RWPE2 (cell line): Measurements from ENCODE around the gene SOX6.

Source experiments
- ATAC-seq: fragments of 200-7000 bp; cut with Tn5 transposase; 3 replicates; pipeline ENCODE4 v1.9.1; 2021; ENCODE audit warnings: low read depth
- DNase-seq: peaks from one replicate; pipeline ENCODE4 v3.0.0-alpha.2; 2020; ENCODE audit warnings: low spot score
- H3K27ac ChIP-seq: fragments of 450-650 bp; 2 replicates; pipeline ENCODE4 v1.5.1; 2017; ENCODE audit warnings: mild to moderate bottlenecking; ENCODE audit not compliant: poor library complexity, severe bottlenecking
- H3K27me3 ChIP-seq: fragments of 250-450 bp; sonication (Bioruptor Pico); 2 replicates; pipeline ENCODE4 v1.5.1; 2021; ENCODE audit warnings: mild to moderate bottlenecking, moderate library complexity; ENCODE audit not compliant: insufficient read depth, poor library complexity, severe bottlenecking
- H3K36me3 ChIP-seq: fragments of 250-450 bp; sonication (Bioruptor Pico); 2 replicates; pipeline ENCODE4 v1.5.1; 2020; ENCODE audit warnings: low read depth, mild to moderate bottlenecking, moderate library complexity
- H3K4me1 ChIP-seq: fragments of 250-450 bp; sonication (Bioruptor Pico); 2 replicates; pipeline ENCODE4 v1.5.1; 2021; ENCODE audit warnings: mild to moderate bottlenecking, moderate library complexity; ENCODE audit not compliant: insufficient read depth, poor library complexity, severe bottlenecking
- H3K4me3 ChIP-seq: fragments of 250-450 bp; sonication (Bioruptor Pico); 2 replicates; pipeline ENCODE4 v1.5.1; 2021; ENCODE audit warnings: mild to moderate bottlenecking, moderate library complexity; ENCODE audit not compliant: severe bottlenecking
- H3K9me3 ChIP-seq: fragments of 250-450 bp; sonication (Bioruptor Pico); 2 replicates; pipeline ENCODE4 v1.5.1; 2021; ENCODE audit warnings: mild to moderate bottlenecking, moderate library complexity; ENCODE audit not compliant: severe bottlenecking
- TF ChIP-seq, protein P1 (sequence below): fragments of 450-650 bp; IDR thresholded peaks from one replicate; pipeline ENCODE4 v1.5.1; 2017; ENCODE audit warnings: mild to moderate bottlenecking, moderate library complexity; ENCODE audit not compliant: poor library complexity, severe bottlenecking

The SOX6 gene

DNA sequence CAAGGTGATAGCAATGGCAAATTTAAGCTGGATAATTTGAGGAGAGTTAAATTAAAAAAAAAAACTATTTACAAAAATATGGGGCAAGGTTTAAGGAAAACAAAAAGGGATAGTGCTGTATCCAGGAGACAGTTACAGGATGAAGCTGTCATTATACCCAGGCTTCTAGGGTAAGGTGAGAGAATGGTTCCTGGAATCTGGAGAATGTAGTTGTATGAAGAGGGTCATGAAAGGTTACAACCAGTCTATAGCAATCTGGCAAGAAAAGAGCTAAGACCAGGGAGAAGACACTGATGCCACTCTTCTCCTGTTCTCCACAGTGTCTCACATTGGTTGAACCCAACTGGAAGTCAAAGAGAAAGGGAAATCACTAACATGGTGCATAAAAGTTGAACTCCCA is 144.9 kb downstream of the SOX6 start:
- no peaks in the 10 kb centered on the region for H3K27me3 ChIP-seq
- H3K4me1 ChIP-seq, result no peaks in the 10 kb centered on the region
- H3K9me3 ChIP-seq, result no peaks in the 10 kb centered on the region
- TF ChIP-seq, protein P1, sequence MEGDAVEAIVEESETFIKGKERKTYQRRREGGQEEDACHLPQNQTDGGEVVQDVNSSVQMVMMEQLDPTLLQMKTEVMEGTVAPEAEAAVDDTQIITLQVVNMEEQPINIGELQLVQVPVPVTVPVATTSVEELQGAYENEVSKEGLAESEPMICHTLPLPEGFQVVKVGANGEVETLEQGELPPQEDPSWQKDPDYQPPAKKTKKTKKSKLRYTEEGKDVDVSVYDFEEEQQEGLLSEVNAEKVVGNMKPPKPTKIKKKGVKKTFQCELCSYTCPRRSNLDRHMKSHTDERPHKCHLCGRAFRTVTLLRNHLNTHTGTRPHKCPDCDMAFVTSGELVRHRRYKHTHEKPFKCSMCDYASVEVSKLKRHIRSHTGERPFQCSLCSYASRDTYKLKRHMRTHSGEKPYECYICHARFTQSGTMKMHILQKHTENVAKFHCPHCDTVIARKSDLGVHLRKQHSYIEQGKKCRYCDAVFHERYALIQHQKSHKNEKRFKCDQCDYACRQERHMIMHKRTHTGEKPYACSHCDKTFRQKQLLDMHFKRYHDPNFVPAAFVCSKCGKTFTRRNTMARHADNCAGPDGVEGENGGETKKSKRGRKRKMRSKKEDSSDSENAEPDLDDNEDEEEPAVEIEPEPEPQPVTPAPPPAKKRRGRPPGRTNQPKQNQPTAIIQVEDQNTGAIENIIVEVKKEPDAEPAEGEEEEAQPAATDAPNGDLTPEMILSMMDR, result no peak
- ATAC-seq (no peak), DNase-seq (no peak)
- H3K36me3 ChIP-seq, result no peaks in the 10 kb centered on the region
- H3K27ac ChIP-seq, result no peak overlapping the region
- H3K4me3 ChIP-seq, result no peak overlapping the region

DNA sequence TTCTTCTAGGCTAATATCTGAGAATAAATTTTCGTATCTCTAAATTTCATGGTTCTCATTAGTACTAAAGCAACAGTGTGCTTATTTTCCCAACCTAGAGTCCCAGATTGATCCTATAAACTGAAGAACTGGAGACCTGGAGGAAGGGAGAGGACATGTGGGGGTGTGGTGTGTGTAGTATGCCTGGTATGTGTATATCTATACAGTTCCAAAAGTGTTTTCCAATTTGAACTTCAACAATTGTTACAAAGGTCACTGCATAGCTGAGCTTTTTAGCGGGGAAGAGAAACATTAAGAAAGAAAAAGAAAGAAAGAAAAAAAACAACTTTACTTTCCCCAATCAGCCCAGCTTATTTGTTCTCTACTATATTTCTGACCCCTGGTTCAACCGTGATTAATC is 152.1 kb downstream of the SOX6 start:
- Histone ChIP-seq H3K27me3 (no peaks in the 10 kb centered on the region), H3K36me3 (no peaks in the 10 kb centered on the region), H3K4me3 (no peak overlapping the region), H3K4me1 (no peaks in the 10 kb centered on the region), H3K27ac (no peak overlapping the region), H3K9me3 (no peaks in the 10 kb centered on the region)
- TF ChIP-seq, protein P1, result no peak
- ATAC-seq, result no peak
- DNase-seq, result no peak

DNA sequence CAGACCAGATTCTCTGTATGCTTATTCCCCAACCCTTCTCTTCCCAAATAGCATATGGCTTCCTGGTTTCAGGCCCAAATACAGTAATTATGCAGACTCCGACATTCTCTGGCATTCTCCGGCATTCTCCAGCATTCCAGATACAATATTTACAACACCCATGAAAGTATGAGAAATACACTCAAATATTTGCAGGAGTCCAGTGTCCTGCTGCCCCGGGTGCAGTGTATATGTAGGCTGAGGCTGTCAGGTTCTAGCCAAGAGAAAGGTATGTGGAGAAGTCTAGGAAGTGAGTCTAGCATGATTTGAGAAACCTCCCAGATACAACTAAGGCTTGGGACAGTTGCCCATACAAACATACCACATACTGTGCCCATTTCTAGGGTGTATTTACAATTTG is 160.7 kb downstream of the SOX6 start:
- DNase-seq, result no peak
- TF ChIP-seq, protein P1, result no peak
- Histone ChIP-seq H3K4me1 (no peaks in the 10 kb centered on the region), H3K27ac (no peak overlapping the region), H3K9me3 (no peaks in the 10 kb centered on the region), H3K27me3 (no peaks in the 10 kb centered on the region), H3K4me3 (no peak overlapping the region), H3K36me3 (no peaks in the 10 kb centered on the region)
- no peak for ATAC-seq

DNA sequence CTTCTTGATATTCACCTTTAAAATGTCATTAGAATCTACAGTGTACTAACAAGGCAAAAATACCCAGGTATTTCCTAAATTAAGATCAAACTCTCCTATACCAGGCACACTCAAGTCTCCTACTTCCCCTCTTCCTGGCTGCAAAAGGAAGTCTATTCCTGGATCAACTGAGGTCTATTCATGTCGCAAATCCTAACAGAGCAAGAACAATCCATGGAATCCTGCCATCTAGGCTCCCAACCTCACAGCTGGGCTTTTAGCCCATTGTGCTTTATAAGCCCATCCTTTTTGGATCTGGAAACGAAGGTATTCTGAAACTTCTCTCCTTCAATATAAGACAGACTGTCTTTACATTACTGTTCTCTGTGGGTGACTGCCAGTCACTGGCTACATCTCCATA is 161.8 kb downstream of the SOX6 start:
- ATAC-seq, result no peak
- H3K9me3 ChIP-seq, result no peaks in the 10 kb centered on the region
- no peak for DNase-seq
- TF ChIP-seq, protein P1, result no peak
- H3K27me3 ChIP-seq, result no peaks in the 10 kb centered on the region
- H3K36me3 ChIP-seq, result no peaks in the 10 kb centered on the region
- no peaks in the 10 kb centered on the region for H3K4me1 ChIP-seq
- no peak overlapping the region for H3K27ac ChIP-seq
- H3K4me3 ChIP-seq, result no peak overlapping the region

DNA sequence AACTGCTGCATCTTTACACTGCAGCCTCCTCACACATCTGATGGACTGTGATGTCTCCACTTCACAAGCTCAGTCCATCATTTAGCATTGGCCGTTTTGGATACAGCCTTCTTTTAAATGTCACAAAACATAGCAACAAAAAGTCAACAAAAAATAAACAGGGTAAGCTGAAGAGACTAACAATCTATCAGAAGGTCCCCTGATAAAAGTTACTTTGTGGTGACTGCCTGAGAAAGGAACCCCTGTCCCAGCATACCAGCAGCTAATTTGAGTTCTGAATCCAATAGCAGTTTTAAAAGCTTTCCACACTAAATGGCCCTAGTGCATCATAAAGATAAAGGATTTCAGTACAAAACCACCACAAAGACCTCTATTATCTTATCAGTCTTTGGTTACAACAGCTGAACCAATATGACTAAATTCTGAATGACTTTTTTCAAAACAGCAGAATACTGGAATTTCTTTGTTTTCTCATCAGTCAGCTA is 162.4 kb downstream of the SOX6 start:
- no peak overlapping the region for H3K4me3 ChIP-seq
- TF ChIP-seq, protein P1, result no peak
- no peaks in the 10 kb centered on the region for H3K4me1 ChIP-seq
- H3K36me3 ChIP-seq, result no peaks in the 10 kb centered on the region
- H3K27me3 ChIP-seq, result no peaks in the 10 kb centered on the region
- H3K27ac ChIP-seq, result no peak overlapping the region
- ATAC-seq (no peak), DNase-seq (no peak)
- H3K9me3 ChIP-seq, result no peaks in the 10 kb centered on the region
